Cardiac muscle cell (in vitro differentiated cells and primary cell): ENCODE data around the gene CLEC9A. TPM values are rescaled to one million over a fixed set of nuclear protein-coding genes. Genes with fewer than 3 reads are reported as not detected.

ENCODE experiments used
- DNase-seq, 2 donors: peaks; one replicate each; pipeline versions ENCODE4 v3.0.0 to v3.0.0-alpha.2; 2010 to 2017; ENCODE audit warnings: low read depth in 1 of 2, low spot score in 1 of 2
- H3K27ac ChIP-seq: fragments of 200-600 bp; sonication (generic); 2 replicates; pipeline ENCODE4 v1.5.1; 2016
- H3K27me3 ChIP-seq: fragments of 200-600 bp; sonication (generic); 2 replicates; pipeline ENCODE4 v1.6.0; 2016; ENCODE audit warnings: control low read depth
- H3K36me3 ChIP-seq: fragments of 200-600 bp; sonication (generic); 2 replicates; pipeline ENCODE4 v1.5.1; 2016; ENCODE audit warnings: control low read depth
- H3K4me1 ChIP-seq: fragments of 200-600 bp; sonication (generic); 2 replicates; pipeline ENCODE4 v1.8.1; 2017; ENCODE audit warnings: low read depth, mild to moderate bottlenecking, mixed run types
- H3K4me3 ChIP-seq: fragments of 200-600 bp; sonication (generic); 2 replicates; pipeline ENCODE4 v1.5.1; 2016; ENCODE audit warnings: mild to moderate bottlenecking
- H3K9me3 ChIP-seq: fragments of 200-600 bp; sonication (generic); 2 replicates; pipeline ENCODE4 v1.5.1; 2017; ENCODE audit warnings: low read depth, mild to moderate bottlenecking, control low read depth
- CTCF ChIP-seq: IDR thresholded peaks from 2 replicates; pipeline ENCODE4 v1.5.1; 2012; ENCODE audit warnings: low read depth, mild to moderate bottlenecking, low read length
- polyA plus RNA-seq: library from polyadenylated mRNA; unstranded; fragments of >200 nt; fragmentation: Nextera tagmentation; extraction: Ambion mirVana; gene quantifications from 2 replicates; pipeline ENCODE4 v1.2.1, GENCODE V29; 2016
- total RNA-seq: library from RNA; depleted of rRNA; stranded (reverse); fragments of >200 nt; gene quantifications from 2 replicates; pipeline ENCODE4 v1.2.3, GENCODE V29; 2016

Gene CLEC9A
- total and polyA plus RNA-seq, 2 experiments from 2014 or later, result not detected

GRCh38 chr12:10012630-10013330 lies 17.7 kb upstream of the CLEC9A start:
- Histone ChIP-seq H3K9me3 (no peaks in the 10 kb centered on the region), H3K4me1 (no peaks in the 10 kb centered on the region), H3K27ac (no peak overlapping the region), H3K36me3 (no peaks in the 10 kb centered on the region), H3K27me3 (no peaks in the 10 kb centered on the region), H3K4me3 (no peak overlapping the region)
- DNase-seq, result no peak
- TF ChIP-seq CTCF, result no peak

DNA sequence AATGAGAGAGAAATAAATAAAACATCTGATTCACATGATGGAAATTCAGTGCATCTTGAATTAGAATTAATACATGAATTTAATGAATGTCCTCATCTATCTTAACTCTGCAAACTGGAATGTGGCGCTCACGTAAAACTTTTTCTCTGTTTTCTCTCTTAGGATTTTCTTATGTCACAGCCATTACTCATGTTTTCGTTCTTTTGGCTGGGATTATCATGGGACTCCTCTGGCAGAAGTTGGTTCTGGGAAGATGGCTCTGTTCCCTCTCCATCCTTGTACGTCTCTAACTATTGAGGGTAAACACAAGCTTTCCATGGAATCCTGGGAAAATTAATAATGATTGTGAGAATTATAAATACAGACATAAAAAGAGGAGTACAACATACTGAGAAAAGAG lies 15.0 kb upstream of the CLEC9A start:
- Histone ChIP-seq H3K36me3 (no peaks in the 10 kb centered on the region), H3K27ac (no peak overlapping the region), H3K4me3 (no peak overlapping the region), H3K9me3 (no peaks in the 10 kb centered on the region), H3K27me3 (no peaks in the 10 kb centered on the region), H3K4me1 (no peaks in the 10 kb centered on the region)
- no peak for TF ChIP-seq CTCF
- DNase-seq, result no peak

DNA sequence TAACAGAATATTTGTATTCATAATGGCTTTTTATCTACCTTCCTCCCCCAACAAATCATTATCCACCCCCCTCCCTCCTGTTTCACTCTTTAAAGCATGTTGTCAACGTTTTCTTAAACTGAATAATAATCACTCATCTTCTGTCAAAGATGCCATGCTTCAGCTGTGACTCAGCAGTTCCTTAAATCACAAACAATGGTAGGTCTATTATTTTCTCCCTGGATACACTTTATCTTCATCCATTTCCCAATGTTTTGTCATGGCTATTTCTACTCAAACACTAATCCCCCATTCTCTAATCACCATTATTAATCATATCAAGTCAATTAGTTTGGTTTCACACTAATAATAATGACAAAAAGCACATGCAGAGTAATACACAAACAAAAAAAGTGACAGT lies 13.6 kb upstream of the CLEC9A start:
- H3K4me3 ChIP-seq, result no peak overlapping the region
- no peak for TF ChIP-seq CTCF
- H3K27ac ChIP-seq, result no peak overlapping the region
- DNase-seq, result peak in 1 of 2 donors; percentile 13
- H3K4me1 ChIP-seq, result no peaks in the 10 kb centered on the region
- H3K9me3 ChIP-seq, result no peaks in the 10 kb centered on the region
- H3K36me3 ChIP-seq, result no peaks in the 10 kb centered on the region
- H3K27me3 ChIP-seq, result no peaks in the 10 kb centered on the region

DNA sequence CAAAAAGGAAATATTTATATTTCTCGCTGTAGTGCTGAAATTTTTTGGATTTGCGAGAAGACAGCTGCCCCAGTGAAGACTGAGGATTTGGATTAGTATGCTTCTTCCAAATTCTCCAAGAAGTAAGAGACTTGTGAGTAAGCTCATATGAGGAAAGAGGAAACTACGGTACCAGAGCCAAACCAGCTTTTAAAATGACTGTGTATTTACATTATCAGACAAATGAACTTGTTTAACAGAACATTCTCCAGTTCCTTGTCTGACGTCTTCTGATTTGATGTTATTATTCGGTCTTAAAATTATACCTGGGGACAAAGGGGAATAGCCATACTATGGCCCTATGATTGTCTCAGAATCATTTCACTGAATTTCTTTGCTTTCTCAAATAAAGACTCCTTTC lies 12.1 kb upstream of the CLEC9A start:
- H3K27ac ChIP-seq, result no peak overlapping the region
- no peaks in the 10 kb centered on the region for H3K4me1 ChIP-seq
- no peaks in the 10 kb centered on the region for H3K27me3 ChIP-seq
- H3K4me3 ChIP-seq, result no peak overlapping the region
- TF ChIP-seq CTCF, result no peak
- no peak for DNase-seq
- H3K9me3 ChIP-seq, result no peaks in the 10 kb centered on the region
- no peaks in the 10 kb centered on the region for H3K36me3 ChIP-seq

DNA sequence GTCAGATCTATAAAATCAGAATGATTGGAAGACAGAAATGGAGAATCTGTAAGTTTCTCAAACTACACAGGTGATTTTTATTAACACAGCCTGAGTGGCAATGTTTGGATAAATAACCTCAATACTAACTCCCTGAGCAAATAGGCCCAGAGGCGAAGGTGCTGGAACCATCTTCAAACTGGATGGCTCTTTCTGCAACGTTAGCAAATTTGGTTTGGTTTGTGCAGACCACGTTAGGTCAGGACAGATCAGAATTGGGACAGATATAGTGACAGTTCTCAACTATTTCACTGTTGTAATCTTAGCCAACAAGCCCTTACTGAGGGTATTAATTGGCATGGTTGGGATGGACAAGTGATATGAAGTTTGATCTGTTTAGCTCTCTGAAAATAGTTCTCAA lies 9.1 kb upstream of the CLEC9A start:
- Histone ChIP-seq H3K9me3 (no peaks in the 10 kb centered on the region), H3K4me3 (no peak overlapping the region), H3K4me1 (no peaks in the 10 kb centered on the region), H3K36me3 (no peaks in the 10 kb centered on the region), H3K27ac (no peak overlapping the region), H3K27me3 (no peaks in the 10 kb centered on the region)
- TF ChIP-seq CTCF, result no peak
- no peak for DNase-seq
